ENCODE data around the gene CLCN3.
A peak's percentile ranks its signal among the peaks of the same experiment; 100 is the strongest.

The CLCN3 gene

GRCh38 chr4:169682372-169683047, 62.1 kb downstream of the CLCN3 start:
- Histone ChIP-seq H3K4me3 (no peak overlapping the region), H3K4me2 (no peak overlapping the region), H3K9ac (no peak overlapping the region), H3K27me3 (no peaks in the 10 kb centered on the region), H3K4me1 (peaks cover 0 to 7% (median 0%) of the 10 kb centered on the region in 10 experiments; a peak in 2 of 20 replicates), H3K27ac (peak overlapping the region in 2 of 11 experiments; percentile 9 to 28; a peak in 3 of 22 replicates), H3K9me3 (replicated peaks in 1 of 11) (peaks cover 8 to 20% (median 15%) of the 10 kb centered on the region in 11 experiments), H4K20me1 (no peaks in the 10 kb centered on the region; a peak in 1 of 22 replicates), H3K36me3 (peaks cover 13 to 67% (median 33%) of the 10 kb centered on the region in 11 experiments; a peak in 20 of 22 replicates)
- TF ChIP-seq Cebpa-rat (IDR thresholded peaks at IDR 0.05): peak in 2 of 11 experiments; percentile 41 to 55; a peak in 3 of 22 replicates

- no peaks in the 10 kb centered on the region for H3K27me3 ChIP-seq
- no peak overlapping the region for H3K27ac ChIP-seq
- no peak overlapping the region for H3K9ac ChIP-seq
- no peaks in the 10 kb centered on the region for H4K20me1 ChIP-seq
- H3K9me3 ChIP-seq (replicated peaks in 1 of 11): no peaks in the 10 kb centered on the region
- H3K4me3 ChIP-seq: no peak overlapping the region
- no peak for TF ChIP-seq Cebpa-rat (IDR thresholded peaks at IDR 0.05)
- H3K36me3 ChIP-seq: peaks cover 14 to 75% (median 28%) of the 10 kb centered on the region in 11 experiments; a peak in 21 of 22 replicates
- no peak overlapping the region for H3K4me2 ChIP-seq
- H3K4me1 ChIP-seq: peaks cover 0 to 6% (median 0%) of the 10 kb centered on the region in 10 experiments; a peak in 2 of 20 replicates
Observed at GRCh38 chr4:169689681-169690080, 69.3 kb downstream of the CLCN3 start.

- H3K27me3 ChIP-seq: no peaks in the 10 kb centered on the region
Observed at GRCh38 chr4:169690787-169691186, 70.4 kb downstream of the CLCN3 start.

GRCh38 chr4:169698331-169698730, 78.0 kb downstream of the CLCN3 start:
- Histone ChIP-seq H3K9ac (no peak overlapping the region), H3K9me3 (replicated peaks in 1 of 11) (peaks cover 12 to 22% (median 18%) of the 10 kb centered on the region in 11 experiments; a peak in 21 of 22 replicates), H3K4me1 (peaks cover 8 to 16% (median 12%) of the 10 kb centered on the region in 10 experiments), H3K36me3 (peaks cover 26 to 67% (median 42%) of the 10 kb centered on the region in 11 experiments), H4K20me1 (0 out of 22 replicates have a peak, but pooled peaks cover 0 to 5% (median 0%) of the 10 kb centered on the region in 11 experiments), H3K27me3 (no peaks in the 10 kb centered on the region), H3K4me3 (no peak overlapping the region), H3K4me2 (peak overlapping the region; percentile 2 to 64 (median 48); a peak in 20 of 22 replicates), H3K27ac (no peak overlapping the region)
- TF ChIP-seq Cebpa-rat (IDR thresholded peaks at IDR 0.05): no peak

More at GRCh38 chr4:169690787-169691186, 70.4 kb downstream of the CLCN3 start:
- H3K9me3 ChIP-seq (replicated peaks in 1 of 11): no peaks in the 10 kb centered on the region
- H4K20me1 ChIP-seq: no peaks in the 10 kb centered on the region
- TF ChIP-seq Cebpa-rat (IDR thresholded peaks at IDR 0.05): no peak
- no peak overlapping the region for H3K4me3 ChIP-seq
- H3K4me2 ChIP-seq: no peak overlapping the region
- H3K9ac ChIP-seq: no peak overlapping the region
- peaks cover 0 to 6% (median 0%) of the 10 kb centered on the region in 10 experiments; a peak in 2 of 20 replicates for H3K4me1 ChIP-seq
- peaks cover 14 to 70% (median 28%) of the 10 kb centered on the region in 11 experiments; a peak in 21 of 22 replicates for H3K36me3 ChIP-seq
- no peak overlapping the region for H3K27ac ChIP-seq

GRCh38 chr4:169707958-169708643, 87.7 kb downstream of the CLCN3 start:
- Histone ChIP-seq H3K36me3 (peaks cover 9 to 62% (median 24%) of the 10 kb centered on the region in 11 experiments; a peak in 21 of 22 replicates), H3K27me3 (no peaks in the 10 kb centered on the region), H3K9ac (no peak overlapping the region), H3K9me3 (replicated peaks in 1 of 11) (peaks cover 0 to under 1% (median 0%) of the 10 kb centered on the region in 11 experiments; a peak in 1 of 22 replicates), H3K27ac (no peak overlapping the region), H3K4me2 (no peak overlapping the region), H4K20me1 (no peaks in the 10 kb centered on the region), H3K4me3 (no peak overlapping the region), H3K4me1 (no peaks in the 10 kb centered on the region)
- no peak for TF ChIP-seq Cebpa-rat (IDR thresholded peaks at IDR 0.05)

- Histone ChIP-seq H3K36me3 (peaks cover 15 to 77% (median 28%) of the 10 kb centered on the region in 11 experiments; a peak in 21 of 22 replicates), H3K9me3 (replicated peaks in 1 of 11) (no peaks in the 10 kb centered on the region), H3K27me3 (no peaks in the 10 kb centered on the region), H3K4me1 (no peaks in the 10 kb centered on the region), H3K4me2 (no peak overlapping the region), H3K9ac (no peak overlapping the region), H3K27ac (no peak overlapping the region), H4K20me1 (no peaks in the 10 kb centered on the region), H3K4me3 (no peak overlapping the region)
- TF ChIP-seq Cebpa-rat (IDR thresholded peaks at IDR 0.05): no peak
Observed at GRCh38 chr4:169715826-169716225, 95.4 kb downstream of the CLCN3 start.

GRCh38 chr4:169716677-169717076, 96.3 kb downstream of the CLCN3 start:
- Histone ChIP-seq H3K4me2 (no peak overlapping the region), H3K9ac (no peak overlapping the region), H4K20me1 (no peaks in the 10 kb centered on the region), H3K9me3 (replicated peaks in 1 of 11) (no peaks in the 10 kb centered on the region), H3K27ac (no peak overlapping the region), H3K4me3 (no peak overlapping the region), H3K27me3 (no peaks in the 10 kb centered on the region), H3K4me1 (no peaks in the 10 kb centered on the region), H3K36me3 (peaks cover 15 to 69% (median 28%) of the 10 kb centered on the region in 11 experiments; a peak in 21 of 22 replicates)
- TF ChIP-seq Cebpa-rat (IDR thresholded peaks at IDR 0.05): no peak

GRCh38 chr4:169720529-169720928, 100.2 kb downstream of the CLCN3 start:
- Histone ChIP-seq H3K4me2 (no peak overlapping the region), H3K27me3 (no peaks in the 10 kb centered on the region), H3K36me3 (peaks cover 8 to 46% (median 17%) of the 10 kb centered on the region in 11 experiments; a peak in 13 of 22 replicates), H3K4me1 (no peaks in the 10 kb centered on the region), H3K4me3 (no peak overlapping the region), H3K9me3 (replicated peaks in 1 of 11) (no peaks in the 10 kb centered on the region), H3K27ac (no peak overlapping the region), H3K9ac (no peak overlapping the region), H4K20me1 (no peaks in the 10 kb centered on the region)
- TF ChIP-seq Cebpa-rat (IDR thresholded peaks at IDR 0.05): no peak

All from BLaER1 treated with 17β-estradiol and CSF1 and Interleukin-3, amounts not matched to agents 10 nM and 100 nM (cell line).